Breast epithelium (tissue), 4 donors: ENCODE results near the gene CEP78. TPM values are rescaled to one million over a fixed set of nuclear protein-coding genes. Genes with fewer than 3 reads are reported as not detected.
A peak's percentile ranks its signal among the peaks of the same experiment; 100 is the strongest.

Experiments used
- DNase-seq, 2 donors: peaks; one replicate each; pipeline ENCODE4 v3.0.0-alpha.2; 2019; ENCODE audit warnings: low spot score in 2 of 2
- H3K27ac ChIP-seq, 2 donors: fragments of 200-600 bp; sonication (generic) in 1 of 2; one replicate each; pipeline ENCODE4 v1.5.1; 2016 to 2019; ENCODE audit warnings: mild to moderate bottlenecking in 1 of 2
- H3K27me3 ChIP-seq, 2 donors: fragments of 200-600 bp; sonication (generic) in 1 of 2; one replicate each; pipeline versions ENCODE4 v1.5.1 to v1.6.0; 2017 to 2019; ENCODE audit warnings: control low read depth in 1 of 2, mild to moderate bottlenecking in 1 of 2
- H3K36me3 ChIP-seq: fragments of 200-600 bp; one replicate; pipeline ENCODE4 v1.5.1; 2019
- H3K4me1 ChIP-seq, 2 donors: fragments of 200-600 bp; sonication (generic); one replicate each; pipeline ENCODE4 v1.5.1; 2016 to 2019; ENCODE audit warnings: control low read depth in 1 of 2
- H3K4me3 ChIP-seq, 3 donors: fragments of 200-600 bp; sonication (generic); 1 replicate in 2 of 3; 2 replicates in 1 of 3; pipeline ENCODE4 v1.5.1; 2016 to 2019; ENCODE audit warnings: mild to moderate bottlenecking in 3 of 3, moderate library complexity in 2 of 3
- H3K9me3 ChIP-seq, 2 donors: fragments of 200-600 bp; sonication (generic) in 1 of 2; one replicate each; pipeline ENCODE4 v1.5.1; 2016 to 2019; ENCODE audit warnings: control low read depth in 1 of 2
- CTCF ChIP-seq, 3 donors: fragments of 450-650 bp; IDR thresholded peaks; one replicate each; pipeline ENCODE4 v1.5.1; 2016 to 2017; ENCODE audit warnings: antibody characterized with exemption in 3 of 3, mild to moderate bottlenecking in 3 of 3, moderate library complexity in 3 of 3
- POLR2A ChIP-seq: fragments of 450-650 bp; IDR thresholded peaks from one replicate; pipeline ENCODE4 v1.6.1; 2016; ENCODE audit warnings: antibody characterized with exemption, mild to moderate bottlenecking, moderate library complexity
- POLR2AphosphoS5 ChIP-seq, 3 donors: sonication (generic); formaldehyde crosslinking; IDR thresholded peaks; one replicate each; pipeline ENCODE4 v1.6.1; 2017; ENCODE audit warnings: antibody characterized with exemption in 3 of 3
- intact Hi-C: fragments of 100-400 bp; cut with DNase I; formaldehyde crosslinking; loops from one replicate; pipeline ENCODE4 v1.15.1; 2023; ENCODE audit warnings: low total_unique reads
- total RNA-seq, 3 donors: library from RNA; depleted of rRNA; stranded (reverse); fragments of >200 nt; gene quantifications; one replicate each; pipeline ENCODE4 v1.1.0, GENCODE V29; 2016

The CEP78 gene
- total RNA-seq, 3 donors from 2014 or later: 8.8 to 22.1 (median 16.4) TPM

- no peaks in the 10 kb centered on the region for H3K4me1 ChIP-seq
- intact Hi-C loops: no loop called here
- no peak overlapping the region for H3K27ac ChIP-seq
- H3K9me3 ChIP-seq: no peaks in the 10 kb centered on the region
- no peaks in the 10 kb centered on the region for H3K27me3 ChIP-seq
- H3K36me3 ChIP-seq: no peaks in the 10 kb centered on the region
- no peak for DNase-seq
- H3K4me3 ChIP-seq: no peak overlapping the region
- TF ChIP-seq CTCF (IDR thresholded peaks at IDR 0.05) (no peak), POLR2AphosphoS5 (IDR thresholded peaks at IDR 0.05) (no peak), POLR2A (no peak)
Measured at GRCh38 chr9:78286125-78286524, 50.2 kb downstream of the CEP78 start.

GRCh38 chr9:78286946-78287388, 51.1 kb downstream of the CEP78 start:
- no peak for DNase-seq
- Histone ChIP-seq H3K4me1 (no peaks in the 10 kb centered on the region), H3K9me3 (no peaks in the 10 kb centered on the region), H3K36me3 (no peaks in the 10 kb centered on the region), H3K4me3 (no peak overlapping the region), H3K27ac (no peak overlapping the region), H3K27me3 (no peaks in the 10 kb centered on the region)
- no peak for TF ChIP-seq CTCF (IDR thresholded peaks at IDR 0.05)
- TF ChIP-seq POLR2A: no peak
- no peak for TF ChIP-seq POLR2AphosphoS5 (IDR thresholded peaks at IDR 0.05)
- intact Hi-C loops: no loop called here

GRCh38 chr9:78288214-78288892, 52.5 kb downstream of the CEP78 start:
- no peaks in the 10 kb centered on the region for H3K27me3 ChIP-seq
- no peaks in the 10 kb centered on the region for H3K4me1 ChIP-seq
- peak in 1 of 2 donors; percentile 65 for DNase-seq
- no peak overlapping the region for H3K4me3 ChIP-seq
- peak overlapping the region; percentile 21 to 56 for H3K27ac ChIP-seq
- no peak for TF ChIP-seq POLR2A
- TF ChIP-seq CTCF (IDR thresholded peaks at IDR 0.05): no peak
- no peak for TF ChIP-seq POLR2AphosphoS5 (IDR thresholded peaks at IDR 0.05)
- no peaks in the 10 kb centered on the region for H3K9me3 ChIP-seq
- intact Hi-C loops: no loop called here
- H3K36me3 ChIP-seq: no peaks in the 10 kb centered on the region

- Histone ChIP-seq H3K27ac (peak overlapping the region in 1 of 2 donors; percentile 21), H3K27me3 (no peaks in the 10 kb centered on the region), H3K4me3 (no peak overlapping the region), H3K9me3 (no peaks in the 10 kb centered on the region), H3K36me3 (no peaks in the 10 kb centered on the region), H3K4me1 (no peaks in the 10 kb centered on the region)
- DNase-seq: no peak
- intact Hi-C loops: no loop called here
- no peak for TF ChIP-seq CTCF (IDR thresholded peaks at IDR 0.05)
- no peak for TF ChIP-seq POLR2AphosphoS5 (IDR thresholded peaks at IDR 0.05)
- TF ChIP-seq POLR2A: no peak
Measured at GRCh38 chr9:78289474-78289873, 53.6 kb downstream of the CEP78 start.

GRCh38 chr9:78291240-78291925, 55.5 kb downstream of the CEP78 start:
- intact Hi-C loops: no loop called here
- no peak for TF ChIP-seq POLR2A
- no peak for TF ChIP-seq POLR2AphosphoS5 (IDR thresholded peaks at IDR 0.05)
- TF ChIP-seq CTCF (IDR thresholded peaks at IDR 0.05): no peak
- Histone ChIP-seq H3K9me3 (no peaks in the 10 kb centered on the region), H3K4me3 (no peak overlapping the region), H3K27ac (no peak overlapping the region), H3K36me3 (no peaks in the 10 kb centered on the region), H3K27me3 (no peaks in the 10 kb centered on the region), H3K4me1 (no peaks in the 10 kb centered on the region)
- no peak for DNase-seq
